HepG2 (cell line): ENCODE results near the gene CPO. TPM values are rescaled to one million over a fixed set of nuclear protein-coding genes. Genes with fewer than 3 reads are reported as not detected.

ENCODE experiments used
- ZBTB8A ChIP-seq: sonication (generic); formaldehyde crosslinking; IDR thresholded peaks from 2 replicates; pipeline ENCODE4 v1.4.0; 2020; ENCODE audit warnings: mild to moderate bottlenecking, low read depth, missing genetic modification reagents, borderline replicate concordance
- ZFP62 ChIP-seq: sonication (generic); formaldehyde crosslinking; IDR thresholded peaks from 2 replicates; pipeline ENCODE4 v1.4.0; 2020; ENCODE audit warnings: missing genetic modification reagents
- ZMYM3 ChIP-seq: sonication (generic); formaldehyde crosslinking; IDR thresholded peaks from 2 replicates; pipeline ENCODE4 v1.5.1; 2020; ENCODE audit warnings: mild to moderate bottlenecking, missing genetic modification reagents
- ZNF329 ChIP-seq: sonication (generic); formaldehyde crosslinking; IDR thresholded peaks from 2 replicates; pipeline ENCODE4 v1.9.0; 2021; ENCODE audit warnings: low read depth, mild to moderate bottlenecking, missing genetic modification reagents
- ZNF441 ChIP-seq: sonication (generic); formaldehyde crosslinking; IDR thresholded peaks from 2 replicates; pipeline ENCODE4 v1.7.0; 2021; ENCODE audit warnings: missing genetic modification reagents, borderline replicate concordance
- ZNF773 ChIP-seq: sonication (generic); formaldehyde crosslinking; IDR thresholded peaks from 2 replicates; pipeline ENCODE4 v1.4.0; 2020; ENCODE audit warnings: missing genetic modification reagents, borderline replicate concordance
- ZNF879 ChIP-seq: sonication (generic); formaldehyde crosslinking; IDR thresholded peaks from 2 replicates; pipeline ENCODE4 v1.8.1; 2023; ENCODE audit warnings: missing genetic modification reagents
- polyA plus RNA-seq, 8 experiments: library from polyadenylated mRNA; depleted of rRNA in 3 of 8; stranded (reverse) in 7 of 8; unstranded in 1 of 8; fragments of >200 nt; fragmentation: Illumina TruSeq in 4 of 8; extraction: Trizol in 4 of 8; gene quantifications; 2 replicates each; pipeline versions ENCODE4 v1.2.1 to v1.2.3, GENCODE V29; 2011 to 2016; ENCODE audit warnings: low read depth in 4 of 8, missing spikeins in 1 of 8, mixed read lengths in 1 of 8; ENCODE audit not compliant: insufficient read depth in 1 of 8
- total RNA-seq, 5 experiments: library from RNA; depleted of rRNA; stranded (reverse); fragments of >200 nt; fragmentation: Illumina TruSeq; extraction: Trizol; gene quantifications; 2 replicates each; pipeline ENCODE4 v1.2.3, GENCODE V29; 2016; ENCODE audit warnings: low read depth in 1 of 5
- TF ChIP-seq, protein P1 (sequence below): sonication (generic); formaldehyde crosslinking; IDR thresholded peaks from one replicate; pipeline ENCODE4 v1.5.1; 2020; ENCODE audit warnings: mild to moderate bottlenecking, missing genetic modification reagents; ENCODE audit errors: not compliant biosample characterization

CPO gene
- total and polyA plus RNA-seq, 2 of the 13 experiments (the other 11 are each of a cell fraction or from before 2014, with no cell fraction given) = 0.07 TPM; not detected in 1

DNA sequence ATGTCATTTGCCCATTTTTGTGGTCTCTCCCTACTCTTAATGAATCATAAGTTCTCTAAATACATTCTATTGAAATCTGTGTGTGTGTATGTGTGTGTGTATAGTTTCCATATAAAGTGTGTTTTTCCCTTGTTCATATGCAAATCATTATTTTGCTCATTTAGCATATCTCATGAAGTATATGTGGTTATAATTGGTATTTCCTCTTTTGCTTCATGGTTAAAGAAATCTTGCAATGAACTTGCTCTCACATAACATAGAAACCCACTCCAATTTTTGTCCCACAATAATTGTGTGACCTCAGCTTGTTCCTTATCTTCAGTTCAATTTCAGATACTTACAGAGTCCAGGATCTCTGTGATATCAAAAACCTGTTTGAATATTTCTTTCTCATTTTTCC, 1.2 kb downstream of the CPO start (continued):
- TF ChIP-seq, protein P1, sequence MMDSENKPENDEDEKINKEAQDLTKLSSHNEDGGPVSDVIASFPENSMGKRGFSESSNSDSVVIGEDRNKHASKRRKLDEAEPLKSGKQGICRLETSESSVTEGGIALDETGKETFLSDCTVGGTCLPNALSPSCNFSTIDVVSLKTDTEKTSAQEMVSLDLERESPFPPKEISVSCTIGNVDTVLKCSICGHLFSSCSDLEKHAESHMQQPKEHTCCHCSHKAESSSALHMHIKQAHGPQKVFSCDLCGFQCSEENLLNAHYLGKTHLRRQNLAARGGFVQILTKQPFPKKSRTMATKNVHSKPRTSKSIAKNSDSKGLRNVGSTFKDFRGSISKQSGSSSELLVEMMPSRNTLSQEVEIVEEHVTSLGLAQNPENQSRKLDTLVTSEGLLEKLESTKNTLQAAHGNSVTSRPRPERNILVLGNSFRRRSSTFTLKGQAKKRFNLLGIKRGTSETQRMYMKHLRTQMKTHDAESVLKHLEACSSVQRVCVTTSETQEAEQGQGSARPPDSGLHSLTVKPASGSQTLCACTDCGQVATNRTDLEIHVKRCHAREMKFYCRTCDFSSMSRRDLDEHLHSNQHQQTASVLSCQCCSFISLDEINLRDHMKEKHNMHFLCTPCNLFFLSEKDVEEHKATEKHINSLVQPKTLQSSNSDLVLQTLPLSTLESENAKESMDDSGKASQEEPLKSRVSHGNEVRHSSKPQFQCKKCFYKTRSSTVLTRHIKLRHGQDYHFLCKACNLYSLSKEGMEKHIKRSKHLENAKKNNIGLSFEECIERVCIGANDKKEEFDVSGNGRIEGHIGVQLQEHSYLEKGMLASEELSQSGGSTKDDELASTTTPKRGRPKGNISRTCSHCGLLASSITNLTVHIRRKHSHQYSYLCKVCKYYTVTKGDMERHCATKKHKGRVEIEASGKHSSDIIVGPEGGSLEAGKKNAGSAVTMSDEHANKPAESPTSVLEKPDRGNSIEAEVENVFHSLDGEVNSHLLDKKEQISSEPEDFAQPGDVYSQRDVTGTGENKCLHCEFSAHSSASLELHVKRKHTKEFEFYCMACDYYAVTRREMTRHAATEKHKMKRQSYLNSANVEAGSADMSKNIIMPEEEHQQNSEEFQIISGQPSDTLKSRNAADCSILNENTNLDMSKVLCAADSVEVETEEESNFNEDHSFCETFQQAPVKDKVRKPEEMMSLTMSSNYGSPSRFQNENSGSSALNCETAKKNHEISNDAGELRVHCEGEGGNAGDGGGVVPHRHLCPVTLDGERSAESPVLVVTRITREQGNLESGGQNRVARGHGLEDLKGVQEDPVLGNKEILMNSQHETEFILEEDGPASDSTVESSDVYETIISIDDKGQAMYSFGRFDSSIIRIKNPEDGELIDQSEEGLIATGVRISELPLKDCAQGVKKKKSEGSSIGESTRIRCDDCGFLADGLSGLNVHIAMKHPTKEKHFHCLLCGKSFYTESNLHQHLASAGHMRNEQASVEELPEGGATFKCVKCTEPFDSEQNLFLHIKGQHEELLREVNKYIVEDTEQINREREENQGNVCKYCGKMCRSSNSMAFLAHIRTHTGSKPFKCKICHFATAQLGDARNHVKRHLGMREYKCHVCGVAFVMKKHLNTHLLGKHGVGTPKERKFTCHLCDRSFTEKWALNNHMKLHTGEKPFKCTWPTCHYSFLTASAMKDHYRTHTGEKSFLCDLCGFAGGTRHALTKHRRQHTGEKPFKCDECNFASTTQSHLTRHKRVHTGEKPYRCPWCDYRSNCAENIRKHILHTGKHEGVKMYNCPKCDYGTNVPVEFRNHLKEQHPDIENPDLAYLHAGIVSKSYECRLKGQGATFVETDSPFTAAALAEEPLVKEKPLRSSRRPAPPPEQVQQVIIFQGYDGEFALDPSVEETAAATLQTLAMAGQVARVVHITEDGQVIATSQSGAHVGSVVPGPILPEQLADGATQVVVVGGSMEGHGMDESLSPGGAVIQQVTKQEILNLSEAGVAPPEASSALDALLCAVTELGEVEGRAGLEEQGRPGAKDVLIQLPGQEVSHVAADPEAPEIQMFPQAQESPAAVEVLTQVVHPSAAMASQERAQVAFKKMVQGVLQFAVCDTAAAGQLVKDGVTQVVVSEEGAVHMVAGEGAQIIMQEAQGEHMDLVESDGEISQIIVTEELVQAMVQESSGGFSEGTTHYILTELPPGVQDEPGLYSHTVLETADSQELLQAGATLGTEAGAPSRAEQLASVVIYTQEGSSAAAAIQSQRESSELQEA (CRISPR knock-in tag) = no peak
- TF ChIP-seq ZNF441 (CRISPR knock-in tag) (no peak), ZFP62 (CRISPR knock-in tag) (no peak), ZBTB8A (CRISPR knock-in tag) (no peak), ZNF329 (no peak), ZNF879 (CRISPR knock-in tag) (no peak), ZMYM3 (CRISPR knock-in tag) (no peak), ZNF773 (CRISPR knock-in tag) (no peak)
- TF ChIP-seq, all 625 proteins: peak for 0
